ENCODE results near the gene MPRIP. TPM values are rescaled to one million over a fixed set of nuclear protein-coding genes. Genes with fewer than 3 reads are reported as not detected.

MPRIP gene
- total RNA-seq, 1 donor, result 86.5 TPM

GRCh38 chr17:17228521-17229279, 186.4 kb downstream of the MPRIP start:
- no peak for DNase-seq (ENCODE audit: low read depth)
- no peak for TF ChIP-seq CTCF (IDR thresholded peaks at IDR 0.05; ENCODE audit: insufficient read depth, low read length)
- H3K4me3 ChIP-seq (ENCODE audit: low read depth, low read length), result no peak overlapping the region

- no peak for TF ChIP-seq CTCF (IDR thresholded peaks at IDR 0.05; ENCODE audit: insufficient read depth, low read length)
- no peak overlapping the region for H3K4me3 ChIP-seq (ENCODE audit: low read depth, low read length)
- DNase-seq (ENCODE audit: low read depth), result no peak
Observed at GRCh38 chr17:17229416-17230384, 187.4 kb downstream of the MPRIP start.

- TF ChIP-seq CTCF (IDR thresholded peaks at IDR 0.05; ENCODE audit: insufficient read depth, low read length), result no peak
- H3K4me3 ChIP-seq (ENCODE audit: low read depth, low read length), result no peak overlapping the region
- DNase-seq (ENCODE audit: low read depth), result no peak
Observed at GRCh38 chr17:17231621-17232302, 189.5 kb downstream of the MPRIP start.

- no peak for TF ChIP-seq CTCF (IDR thresholded peaks at IDR 0.05; ENCODE audit: insufficient read depth, low read length)
- no peak overlapping the region for H3K4me3 ChIP-seq (ENCODE audit: low read depth, low read length)
- DNase-seq (ENCODE audit: low read depth), result no peak
Observed at GRCh38 chr17:17232303-17232621, 190.0 kb downstream of the MPRIP start.

GRCh38 chr17:17235212-17236174, 193.2 kb downstream of the MPRIP start:
- DNase-seq (ENCODE audit: low read depth), result peak; percentile 21
- peak overlapping the region; percentile 99 for H3K4me3 ChIP-seq (ENCODE audit: low read depth, low read length)
- TF ChIP-seq CTCF (IDR thresholded peaks at IDR 0.05; ENCODE audit: insufficient read depth, low read length), result no peak
